WI38 (cell line): Measurements from ENCODE around the gene CLBA1.

Experiments used
- H3K4me3 ChIP-seq: 2 replicates; pipeline ENCODE4 v1.5.1; 2011; ENCODE audit warnings: low read depth, mild to moderate bottlenecking, control low read depth, low read length
- CTCF ChIP-seq: IDR thresholded peaks from 2 replicates; pipeline ENCODE4 v1.5.1; 2012; ENCODE audit warnings: low read depth, mild to moderate bottlenecking, control low read depth, low read length

Gene CLBA1

DNA sequence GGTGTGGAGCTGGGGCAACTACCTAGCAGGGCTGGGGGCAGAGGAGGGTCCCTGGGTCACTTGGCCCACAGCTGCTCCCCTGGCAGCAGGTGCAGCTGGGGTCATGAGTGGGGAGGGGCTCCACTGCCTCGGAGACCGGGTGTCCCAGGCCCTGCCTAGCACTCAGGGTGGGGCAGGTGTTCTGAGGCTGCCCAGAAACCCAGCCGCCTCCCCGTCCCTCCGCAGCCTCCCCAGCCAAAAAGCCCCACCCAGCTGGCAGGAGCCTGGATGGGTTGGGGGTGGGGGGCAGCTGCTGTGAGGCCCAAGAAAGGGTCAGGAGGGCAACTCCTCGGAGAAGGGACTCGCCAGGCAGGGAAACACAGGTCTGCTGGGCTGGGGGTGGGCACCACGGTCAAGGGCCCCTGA is 18.6 kb upstream of the CLBA1 start:
- no peak overlapping the region for H3K4me3 ChIP-seq
- no peak for TF ChIP-seq CTCF

GRCh38 chr14:104967386-104968152 is 18.0 kb upstream of the CLBA1 start:
- TF ChIP-seq CTCF = no peak
- peak overlapping the region; percentile 35 for H3K4me3 ChIP-seq

- H3K4me3 ChIP-seq = peak overlapping the region; percentile 35
- TF ChIP-seq CTCF = no peak
Observed at GRCh38 chr14:104968153-104968527, 17.4 kb upstream of the CLBA1 start.

DNA sequence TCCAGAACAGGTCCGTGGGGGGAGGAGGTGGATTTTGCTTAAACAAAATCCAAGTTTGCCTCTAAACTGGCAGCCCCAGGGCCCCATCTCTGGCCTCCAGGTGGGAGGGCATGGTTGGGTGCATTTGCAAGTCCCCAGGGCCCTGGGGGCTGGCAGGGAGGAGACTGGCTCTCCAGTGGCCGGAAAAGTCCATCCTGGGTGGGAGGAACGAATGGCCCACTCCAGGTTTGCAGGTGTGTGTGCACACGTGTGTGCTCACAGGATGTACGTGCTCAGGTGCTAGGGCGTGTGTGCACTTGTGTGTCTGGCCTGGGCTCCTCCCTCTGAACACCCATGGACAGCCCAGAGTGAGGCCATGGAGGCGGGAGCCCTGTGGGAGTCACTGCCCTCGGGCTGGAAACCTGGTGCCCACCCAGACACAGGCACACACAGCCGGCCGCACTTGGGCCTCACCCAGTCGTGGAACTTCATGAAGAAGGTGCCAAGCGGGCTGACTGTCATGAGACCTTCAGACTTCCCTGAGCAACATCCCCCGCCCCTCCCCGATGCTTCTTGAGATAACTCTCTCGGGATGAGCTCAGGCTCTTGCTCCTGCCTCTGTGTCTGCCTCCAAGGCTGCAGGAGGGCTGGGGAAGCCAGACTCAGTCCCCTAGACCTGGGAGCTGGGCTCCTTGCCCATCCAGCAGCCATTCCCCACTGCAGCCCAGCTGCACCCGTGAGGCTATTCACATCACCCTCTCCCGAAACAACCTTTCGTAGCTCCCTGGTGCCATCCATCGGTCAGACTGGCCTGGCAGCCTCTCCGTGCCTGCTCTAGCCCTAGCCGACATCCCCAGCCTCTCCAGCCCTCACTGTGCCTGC is 16.8 kb upstream of the CLBA1 start:
- peak overlapping the region; percentile 12 for H3K4me3 ChIP-seq
- no peak for TF ChIP-seq CTCF

DNA sequence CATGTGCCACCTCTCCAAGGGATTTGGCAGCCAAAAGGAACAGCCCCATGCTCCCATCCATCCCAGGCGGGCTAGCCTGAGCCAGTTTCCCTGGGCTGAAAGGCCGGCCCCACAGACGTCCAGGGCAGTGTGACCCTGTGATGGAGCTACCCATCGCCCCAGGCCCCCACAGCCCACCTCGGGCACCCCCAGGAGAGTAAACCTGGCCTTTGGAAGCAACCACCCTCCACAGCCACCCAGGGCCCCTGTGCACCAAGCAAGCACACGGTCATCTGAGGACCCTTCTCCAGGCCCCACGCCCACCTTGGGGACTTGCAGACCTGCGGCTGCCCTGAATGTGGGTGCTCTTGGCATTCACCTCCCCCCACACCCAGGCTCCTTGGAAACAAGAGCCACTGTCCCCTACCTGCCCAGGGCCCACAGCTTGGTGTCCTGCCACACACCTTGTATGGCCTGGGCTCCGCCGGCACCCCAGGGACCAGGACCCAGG is 15.8 kb upstream of the CLBA1 start:
- H3K4me3 ChIP-seq = peak overlapping the region; percentile 52
- no peak for TF ChIP-seq CTCF

DNA sequence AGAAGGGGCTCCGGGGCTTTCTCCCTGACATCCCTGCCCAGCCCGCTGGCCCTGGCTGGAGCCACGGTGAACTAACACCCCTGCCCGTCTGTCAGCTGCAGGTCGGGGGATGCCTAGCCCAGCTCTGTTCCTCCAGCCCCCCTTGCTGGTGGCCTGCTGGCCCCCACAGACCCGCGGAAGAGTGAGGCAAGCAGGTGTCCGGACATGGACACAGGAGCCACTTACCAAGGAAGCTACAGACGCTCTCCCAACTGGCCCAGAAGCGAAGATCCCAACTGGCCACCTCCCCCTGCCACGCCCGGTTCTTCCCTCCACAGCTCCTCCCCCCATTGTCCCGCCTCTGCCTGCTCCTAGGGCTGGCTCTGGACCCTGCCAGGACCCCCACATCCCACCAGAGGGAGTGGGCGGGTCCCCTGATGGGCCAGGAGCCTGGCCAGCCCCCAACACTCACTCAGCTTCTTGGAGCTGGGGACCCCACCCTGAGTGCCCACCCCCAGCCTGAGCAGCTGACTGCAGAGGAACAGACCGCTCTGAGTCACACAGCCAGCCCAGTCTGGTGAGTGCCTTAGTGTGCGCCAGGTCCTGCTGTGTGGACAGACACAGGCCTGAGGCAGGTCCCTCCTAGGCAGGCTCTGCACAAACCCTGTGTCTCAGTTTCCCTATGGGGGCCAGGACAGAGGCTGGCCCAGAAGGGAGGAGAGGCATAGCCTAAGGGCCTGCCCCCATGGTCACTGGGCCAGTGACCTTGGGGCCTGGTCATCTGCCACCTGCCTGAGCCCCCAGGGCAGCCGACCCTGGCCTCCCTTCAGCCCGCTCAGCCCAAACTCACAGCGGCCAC is 15.1 kb upstream of the CLBA1 start:
- no peak for TF ChIP-seq CTCF
- peak overlapping the region; percentile 52 for H3K4me3 ChIP-seq
